HG03135 (cell line): ENCODE data around the gene ZNF785.
"Not testable (repeated sequence)": the region's sequence is repeated elsewhere in the genome, so short reads cannot be mapped to it uniquely, and the experiment has no call there.

Experiments
- ATAC-seq: cut with Tn5 transposase; IDR thresholded peaks from one replicate; pipeline ENCODE4 v1.9.1; 2021; ENCODE audit warnings: mild to moderate bottlenecking, moderate library complexity; ENCODE audit not compliant: unreplicated experiment

The ZNF785 gene

GRCh38 chr16:30602616-30603277 lies 17.2 kb upstream of the ZNF785 start:
- ATAC-seq = no peak

- no peak for ATAC-seq
Observed at GRCh38 chr16:30601966-30602365, 16.5 kb upstream of the ZNF785 start.

- ATAC-seq = no peak
Observed at GRCh38 chr16:30600929-30601328, 15.4 kb upstream of the ZNF785 start.

GRCh38 chr16:30600215-30600614 lies 14.7 kb upstream of the ZNF785 start:
- ATAC-seq = no peak

GRCh38 chr16:30592871-30593270 lies 7.4 kb upstream of the ZNF785 start:
- ATAC-seq = no peak

GRCh38 chr16:30590869-30591268 lies 5.4 kb upstream of the ZNF785 start:
- not testable (repeated sequence) for ATAC-seq

- not testable (repeated sequence) for ATAC-seq
Observed at GRCh38 chr16:30589582-30589981, 4.1 kb upstream of the ZNF785 start.

- ATAC-seq = no peak
Observed at GRCh38 chr16:30588651-30589050, 3.2 kb upstream of the ZNF785 start.

GRCh38 chr16:30585022-30585399 lies 486 bp downstream of the ZNF785 start:
- ATAC-seq = peak; percentile 30

GRCh38 chr16:30582611-30583340 lies 2.7 kb downstream of the ZNF785 start:
- no peak for ATAC-seq

GRCh38 chr16:30581457-30581856 lies 4.0 kb downstream of the ZNF785 start:
- no peak for ATAC-seq

GRCh38 chr16:30574678-30575077 lies 10.8 kb downstream of the ZNF785 start:
- no peak for ATAC-seq

- peak; percentile 62 for ATAC-seq
Observed at GRCh38 chr16:30571445-30572322, 13.8 kb downstream of the ZNF785 start, which contains the start of gene ZNF688. Gene ZNF688, minus strand, starts transcription at chr16:30571714. Its CDS starts 85 bp downstream, at chr16:30571629.

- no peak for ATAC-seq
Observed at GRCh38 chr16:30570636-30571444, 14.7 kb downstream of the ZNF785 start.

- no peak for ATAC-seq
Observed at GRCh38 chr16:30569746-30570635, 15.5 kb downstream of the ZNF785 start.

GRCh38 chr16:30569281-30569680 lies 16.2 kb downstream of the ZNF785 start:
- no peak for ATAC-seq

GRCh38 chr16:30567991-30568638 lies 17.4 kb downstream of the ZNF785 start:
- no peak for ATAC-seq

- no peak for ATAC-seq
Observed at GRCh38 chr16:30567160-30567990, 18.1 kb downstream of the ZNF785 start.
